Thyroid gland (tissue), 4 donors: ENCODE measurements around the gene RTTN. TPM values are rescaled to one million over a fixed set of nuclear protein-coding genes. Genes with fewer than 3 reads are reported as not detected.

Experiments
- DNase-seq, 2 donors: peaks; one replicate each; pipeline ENCODE4 v3.0.0-alpha.2; 2019
- H3K27ac ChIP-seq, 3 donors: fragments of 200-600 bp; sonication (generic); 1 replicate in 2 of 3; 2 replicates in 1 of 3; pipeline ENCODE4 v1.5.1; 2016 to 2019; ENCODE audit warnings: mild to moderate bottlenecking in 1 of 3, moderate library complexity in 1 of 3
- H3K27me3 ChIP-seq: fragments of 200-600 bp; sonication (generic); one replicate; pipeline ENCODE4 v1.5.1; 2019
- H3K36me3 ChIP-seq, 2 donors: fragments of 200-600 bp; sonication (generic); one replicate each; pipeline ENCODE4 v1.5.1; 2016 to 2019
- H3K4me1 ChIP-seq, 2 donors: fragments of 200-600 bp; sonication (generic); one replicate each; pipeline ENCODE4 v1.5.1; 2017 to 2019
- H3K4me3 ChIP-seq, 3 donors: fragments of 200-600 bp; sonication (generic); replicated peaks in 1 of 3; 1 replicate in 2 of 3; 2 replicates in 1 of 3; pipeline ENCODE4 v1.5.1; 2016; ENCODE audit warnings: mild to moderate bottlenecking in 1 of 3
- H3K9me3 ChIP-seq: fragments of 200-600 bp; sonication (generic); one replicate; pipeline ENCODE4 v1.5.1; 2017
- CTCF ChIP-seq, 6 experiments: fragments of 200-600 bp in 3 of 6; fragments of 450-650 bp in 3 of 6; sonication (generic) in 3 of 6; IDR thresholded peaks; one replicate each; pipeline ENCODE4 v1.5.1; 2016 to 2019; ENCODE audit warnings: antibody characterized with exemption in 6 of 6, mild to moderate bottlenecking in 2 of 6, inconsistent platforms in 1 of 6, moderate library complexity in 1 of 6
- POLR2A ChIP-seq, 2 donors: fragments of 450-650 bp; IDR thresholded peaks; one replicate each; pipeline ENCODE4 v1.6.1; 2017; ENCODE audit warnings: antibody characterized with exemption in 2 of 2, mild to moderate bottlenecking in 2 of 2, moderate library complexity in 1 of 2
- WGBS, 2 donors: methylation state at CpG; one replicate each; pipeline ENCODE4 v1.1.5; 2017; 5-methylcytosine and 5-hydroxymethylcytosine counted together
- intact Hi-C: fragments of 100-400 bp; cut with DNase I; formaldehyde crosslinking; loops from one replicate; pipeline ENCODE4 v1.15.1; 2023
- total RNA-seq, 4 donors: library from RNA; depleted of rRNA; stranded (reverse); fragments of >200 nt; gene quantifications; one replicate each; pipeline ENCODE4 v1.2.3, GENCODE V29; 2016

RTTN gene
- total RNA-seq, 4 donors from 2014 or later = 12.6 to 34.6 (median 19.3) TPM

- WGBS, 2 donors = 28 to 29% methylated on average over 1 of the region's 1 CpG
- H3K9me3 ChIP-seq = no peaks in the 10 kb centered on the region
- H3K4me1 ChIP-seq = no peaks in the 10 kb centered on the region
- TF ChIP-seq POLR2A (IDR thresholded peaks at IDR 0.05) (no peak), CTCF (IDR thresholded peaks at IDR 0.05) (peak in 3 of 6 experiments; percentile 60 to 64 (median 63))
- no peaks in the 10 kb centered on the region for H3K36me3 ChIP-seq
- no peaks in the 10 kb centered on the region for H3K27me3 ChIP-seq
- intact Hi-C loops = no loop called here
- DNase-seq = no peak
- no peak overlapping the region for H3K4me3 ChIP-seq
- H3K27ac ChIP-seq = no peak overlapping the region
These were observed 132.8 kb downstream of the RTTN start for GRCh38 chr18:70072678-70073077.

GRCh38 chr18:70069965-70070364 is 135.5 kb downstream of the RTTN start:
- 67 to 78% methylated on average over 1 of the region's 1 CpG for WGBS, 2 donors
- Histone ChIP-seq H3K4me3 (no peak overlapping the region), H3K9me3 (no peaks in the 10 kb centered on the region), H3K27me3 (no peaks in the 10 kb centered on the region), H3K27ac (no peak overlapping the region), H3K4me1 (no peaks in the 10 kb centered on the region), H3K36me3 (no peaks in the 10 kb centered on the region)
- no peak for TF ChIP-seq POLR2A (IDR thresholded peaks at IDR 0.05)
- TF ChIP-seq CTCF (IDR thresholded peaks at IDR 0.05) = no peak
- intact Hi-C loops = no loop called here
- DNase-seq = no peak

GRCh38 chr18:70069382-70069781 is 136.1 kb downstream of the RTTN start:
- no peaks in the 10 kb centered on the region for H3K27me3 ChIP-seq
- TF ChIP-seq POLR2A (IDR thresholded peaks at IDR 0.05) (no peak), CTCF (IDR thresholded peaks at IDR 0.05) (no peak)
- H3K4me1 ChIP-seq = no peaks in the 10 kb centered on the region

GRCh38 chr18:70068981-70069380 is 136.5 kb downstream of the RTTN start:
- no peaks in the 10 kb centered on the region for H3K4me1 ChIP-seq
- no peaks in the 10 kb centered on the region for H3K27me3 ChIP-seq
- no peak overlapping the region for H3K4me3 ChIP-seq
- no peaks in the 10 kb centered on the region for H3K36me3 ChIP-seq
- no peak for DNase-seq
- no peak overlapping the region for H3K27ac ChIP-seq
- intact Hi-C loops = no loop called here
- no peaks in the 10 kb centered on the region for H3K9me3 ChIP-seq
- TF ChIP-seq POLR2A (IDR thresholded peaks at IDR 0.05) (no peak), CTCF (IDR thresholded peaks at IDR 0.05) (no peak)

More at GRCh38 chr18:70069382-70069781, 136.1 kb downstream of the RTTN start:
- Histone ChIP-seq H3K9me3 (no peaks in the 10 kb centered on the region), H3K4me3 (no peak overlapping the region), H3K27ac (no peak overlapping the region), H3K36me3 (no peaks in the 10 kb centered on the region)
- intact Hi-C loops = no loop called here
- DNase-seq = no peak

- TF ChIP-seq POLR2A (IDR thresholded peaks at IDR 0.05) (no peak), CTCF (IDR thresholded peaks at IDR 0.05) (no peak)
- H3K27ac ChIP-seq = no peak overlapping the region
- H3K27me3 ChIP-seq = no peaks in the 10 kb centered on the region
- no peak overlapping the region for H3K4me3 ChIP-seq
- 92 to 93% methylated on average over 3 of the region's 3 CpGs for WGBS, 2 donors
- H3K4me1 ChIP-seq = no peaks in the 10 kb centered on the region
- no peaks in the 10 kb centered on the region for H3K9me3 ChIP-seq
- H3K36me3 ChIP-seq = no peaks in the 10 kb centered on the region
- DNase-seq = no peak
- intact Hi-C loops = no loop called here
These were observed 145.8 kb downstream of the RTTN start for GRCh38 chr18:70059684-70060083.
